ENCODE results near the gene SERPINE1.
"Not testable (repeated sequence)": the region's sequence is repeated elsewhere in the genome, so short reads cannot be mapped to it uniquely, and the experiment has no call there.

SERPINE1 gene

DNA sequence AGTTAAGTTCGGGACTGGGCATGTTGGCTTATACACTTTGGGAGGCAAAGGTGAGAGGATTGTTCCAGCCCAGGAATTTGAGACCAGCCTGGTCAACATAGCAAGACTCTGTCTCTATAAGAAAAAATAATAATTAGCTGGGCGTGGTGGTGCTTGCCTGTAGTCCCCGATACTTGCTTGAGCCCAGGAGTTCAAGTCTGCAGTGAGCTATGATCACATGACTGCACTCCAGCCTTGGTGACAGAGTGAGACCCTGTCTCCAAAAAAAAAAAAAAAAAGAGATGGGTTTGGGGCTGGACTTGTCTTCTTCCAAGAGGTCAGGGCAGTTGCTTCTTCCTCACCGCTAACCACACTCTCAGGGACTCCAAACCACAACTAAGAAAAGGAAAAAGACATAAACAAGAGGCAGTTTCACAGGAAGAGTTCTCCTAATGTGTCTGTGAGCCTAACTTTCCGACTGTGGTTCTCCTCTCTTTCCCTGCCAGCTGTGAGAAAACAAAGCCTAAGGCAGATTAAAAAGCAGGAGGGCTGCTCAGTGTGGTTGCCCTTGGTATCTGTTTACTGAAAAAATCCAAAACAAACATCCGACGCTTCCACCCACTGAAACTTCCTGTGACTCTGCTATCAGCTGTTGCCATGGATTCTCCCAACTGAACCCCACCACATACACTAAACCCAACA lies 2.4 kb upstream of the SERPINE1 start:
- DNase-seq, result peak; percentile 53 to 70

DNA sequence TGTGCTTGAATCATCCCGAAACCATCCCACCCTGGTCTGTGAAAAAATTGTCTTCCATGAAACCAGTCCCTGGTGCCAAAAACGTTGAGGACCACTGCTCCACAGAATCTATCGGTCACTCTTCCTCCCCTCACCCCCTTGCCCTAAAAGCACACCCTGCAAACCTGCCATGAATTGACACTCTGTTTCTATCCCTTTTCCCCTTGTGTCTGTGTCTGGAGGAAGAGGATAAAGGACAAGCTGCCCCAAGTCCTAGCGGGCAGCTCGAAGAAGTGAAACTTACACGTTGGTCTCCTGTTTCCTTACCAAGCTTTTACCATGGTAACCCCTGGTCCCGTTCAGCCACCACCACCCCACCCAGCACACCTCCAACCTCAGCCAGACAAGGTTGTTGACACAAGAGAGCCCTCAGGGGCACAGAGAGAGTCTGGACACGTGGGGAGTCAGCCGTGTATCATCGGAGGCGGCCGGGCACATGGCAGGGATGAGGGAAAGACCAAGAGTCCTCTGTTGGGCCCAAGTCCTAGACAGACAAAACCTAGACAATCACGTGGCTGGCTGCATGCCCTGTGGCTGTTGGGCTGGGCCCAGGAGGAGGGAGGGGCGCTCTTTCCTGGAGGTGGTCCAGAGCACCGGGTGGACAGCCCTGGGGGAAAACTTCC lies 784 bp upstream of the SERPINE1 start:
- DNase-seq, result no peak

DNA sequence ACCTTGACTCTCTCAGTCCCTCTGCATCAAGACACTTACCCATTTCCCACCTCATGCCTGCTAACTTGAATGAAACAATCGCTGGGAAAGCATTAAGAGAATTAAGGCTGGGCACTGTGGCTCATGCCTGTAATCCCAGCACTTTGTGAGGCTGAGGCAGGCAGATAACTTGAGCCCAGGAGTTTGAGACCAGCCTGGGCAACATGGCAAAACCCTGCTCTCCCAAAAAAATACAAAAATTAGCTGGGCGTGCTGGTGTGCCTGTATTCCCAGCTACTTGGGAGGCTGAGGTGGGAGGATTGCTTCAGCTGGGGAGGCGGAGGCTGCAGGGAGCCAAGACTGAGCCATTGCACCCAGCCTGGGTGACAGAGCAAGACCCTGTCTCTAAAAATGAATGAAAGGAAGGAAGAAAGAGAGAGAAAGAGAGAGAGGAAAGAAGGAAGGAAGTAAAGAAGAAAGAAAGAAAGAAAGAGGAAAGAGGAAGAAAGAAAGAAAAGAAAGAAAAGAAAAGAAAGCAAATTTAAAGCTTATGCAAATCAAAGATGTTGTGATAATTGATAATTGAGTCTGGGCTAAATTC lies 646 bp downstream of the SERPINE1 start:
- no peak for DNase-seq

DNA sequence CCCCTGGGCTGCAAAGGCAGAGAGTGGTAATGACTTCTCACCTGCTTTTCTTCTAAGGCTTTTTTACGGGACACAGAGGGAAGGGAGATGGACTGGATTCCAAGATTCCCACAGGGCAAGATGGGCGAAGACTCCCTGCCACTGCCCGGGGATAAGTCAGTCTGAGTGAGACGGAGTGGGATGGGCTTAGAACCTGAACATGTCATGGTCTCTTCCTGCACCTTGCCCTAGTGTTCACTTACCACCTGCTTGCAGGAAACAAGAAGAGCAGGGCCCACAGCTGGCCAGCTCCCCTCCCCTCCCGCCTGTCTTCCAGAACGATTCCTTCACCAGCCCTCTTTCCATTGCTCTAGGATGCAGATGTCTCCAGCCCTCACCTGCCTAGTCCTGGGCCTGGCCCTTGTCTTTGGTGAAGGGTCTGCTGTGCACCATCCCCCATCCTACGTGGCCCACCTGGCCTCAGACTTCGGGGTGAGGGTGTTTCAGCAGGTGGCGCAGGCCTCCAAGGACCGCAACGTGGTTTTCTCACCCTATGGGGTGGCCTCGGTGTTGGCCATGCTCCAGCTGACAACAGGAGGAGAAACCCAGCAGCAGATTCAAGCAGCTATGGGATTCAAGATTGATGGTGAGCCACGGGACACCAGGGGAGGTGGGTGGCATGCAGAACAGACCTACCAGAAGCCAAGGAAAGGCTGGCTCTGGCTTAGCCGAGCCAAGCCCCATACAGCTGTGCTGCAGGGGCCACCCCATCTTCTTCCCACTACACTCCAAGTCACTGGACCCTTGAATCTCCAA lies 1.3 kb downstream of the SERPINE1 start:
- no peak for DNase-seq

DNA sequence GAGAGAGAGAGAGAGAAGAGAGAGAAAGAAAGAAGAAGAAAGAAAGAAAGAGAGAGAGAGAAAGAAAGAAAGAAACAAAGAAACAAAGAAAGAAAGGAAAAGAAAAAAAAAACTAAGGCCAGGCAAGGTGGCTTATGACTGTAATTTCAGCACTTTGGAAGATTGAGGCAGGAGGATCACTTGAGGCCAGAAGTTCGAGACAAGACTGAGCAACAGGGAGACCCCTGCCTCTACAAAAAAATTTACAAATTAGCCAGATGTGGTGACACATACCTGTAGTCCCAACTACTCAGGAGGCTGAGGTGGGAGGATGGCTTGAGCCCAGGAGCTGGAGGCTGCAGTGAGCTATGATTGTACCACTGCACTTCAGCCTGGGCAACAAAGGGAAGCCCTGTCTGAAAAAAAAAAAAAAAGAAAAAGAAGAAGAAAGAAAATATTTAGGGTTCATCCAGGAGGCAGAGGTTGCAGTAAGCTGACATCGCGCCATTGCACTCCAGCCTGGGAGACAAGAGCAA lies 2.8 kb downstream of the SERPINE1 start:
- DNase-seq, result no peak

DNA sequence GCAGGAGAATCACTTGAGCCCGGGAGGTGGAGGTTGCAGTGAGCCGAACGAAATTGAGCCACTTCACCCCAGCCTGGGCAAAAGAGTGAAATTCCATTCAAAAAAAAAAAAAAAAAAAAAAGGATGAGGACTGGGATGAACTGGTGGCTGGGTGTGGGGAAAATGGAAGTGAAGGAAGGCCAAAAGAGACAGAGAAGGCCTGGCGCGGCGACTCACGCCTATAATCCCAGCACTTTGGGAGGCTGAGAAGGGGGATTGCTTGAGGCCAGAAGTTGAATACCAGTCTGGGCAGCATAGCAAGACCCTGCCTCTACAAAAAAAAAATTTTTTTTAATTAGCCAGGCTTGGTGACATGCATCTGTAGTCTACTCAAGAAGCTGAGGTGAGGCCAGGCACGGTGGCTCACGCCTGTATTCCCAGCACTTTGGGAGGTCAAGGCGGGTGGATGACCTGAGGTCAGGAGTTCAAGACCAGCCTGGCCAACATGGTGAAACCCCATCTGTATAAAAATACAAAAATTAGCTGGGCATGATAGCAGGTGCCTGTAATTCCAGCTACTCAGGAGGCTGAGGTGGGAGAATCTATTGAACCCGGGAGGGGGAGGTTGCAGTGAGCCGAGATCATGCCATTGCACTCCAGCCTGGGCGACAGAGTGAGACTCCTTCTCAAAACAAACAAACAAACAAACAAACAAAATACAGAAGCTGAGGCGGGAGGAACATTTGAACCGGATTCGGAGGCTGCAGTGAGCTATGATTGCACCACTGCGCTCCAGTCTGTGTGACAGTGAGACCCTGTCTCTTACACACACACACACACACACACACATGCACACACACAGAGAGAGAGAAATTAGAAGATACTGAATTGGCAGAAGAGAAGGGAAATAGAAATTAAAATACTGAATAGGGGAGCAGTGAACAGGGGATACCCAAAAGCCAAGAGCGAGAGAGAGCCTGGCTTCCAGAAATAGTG lies 6.0 kb downstream of the SERPINE1 start:
- DNase-seq, result not testable (repeated sequence)

DNA sequence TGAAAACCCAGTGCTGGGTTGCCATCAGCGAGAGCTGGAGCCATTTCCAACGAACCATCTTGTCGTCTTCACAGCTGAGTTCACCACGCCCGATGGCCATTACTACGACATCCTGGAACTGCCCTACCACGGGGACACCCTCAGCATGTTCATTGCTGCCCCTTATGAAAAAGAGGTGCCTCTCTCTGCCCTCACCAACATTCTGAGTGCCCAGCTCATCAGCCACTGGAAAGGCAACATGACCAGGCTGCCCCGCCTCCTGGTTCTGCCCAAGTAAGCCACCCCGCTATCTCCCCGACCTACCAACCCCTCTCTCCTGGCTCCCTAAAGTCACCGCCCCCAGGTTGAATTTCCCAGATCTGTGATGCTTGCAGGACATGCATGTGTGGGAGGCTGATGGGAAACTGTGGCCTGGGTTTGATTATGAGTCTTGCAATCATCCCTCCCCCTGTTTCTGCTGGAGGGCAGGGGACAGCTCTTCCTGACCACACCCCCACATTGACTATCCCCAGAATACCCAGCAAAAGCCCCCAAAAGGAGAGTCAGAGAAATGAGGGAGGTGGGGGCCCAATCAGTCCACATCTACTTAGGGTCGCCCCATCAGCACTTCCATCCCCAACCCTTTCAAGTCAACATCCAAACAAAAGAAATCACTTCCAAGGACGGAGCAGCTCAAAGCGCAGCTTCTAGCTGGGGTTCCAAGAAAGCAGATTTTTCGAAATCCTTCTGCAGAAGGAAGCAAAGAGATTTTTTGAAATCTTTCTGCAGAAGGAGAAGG lies 6.9 kb downstream of the SERPINE1 start:
- peak; percentile 81 to 92 for DNase-seq

DNA sequence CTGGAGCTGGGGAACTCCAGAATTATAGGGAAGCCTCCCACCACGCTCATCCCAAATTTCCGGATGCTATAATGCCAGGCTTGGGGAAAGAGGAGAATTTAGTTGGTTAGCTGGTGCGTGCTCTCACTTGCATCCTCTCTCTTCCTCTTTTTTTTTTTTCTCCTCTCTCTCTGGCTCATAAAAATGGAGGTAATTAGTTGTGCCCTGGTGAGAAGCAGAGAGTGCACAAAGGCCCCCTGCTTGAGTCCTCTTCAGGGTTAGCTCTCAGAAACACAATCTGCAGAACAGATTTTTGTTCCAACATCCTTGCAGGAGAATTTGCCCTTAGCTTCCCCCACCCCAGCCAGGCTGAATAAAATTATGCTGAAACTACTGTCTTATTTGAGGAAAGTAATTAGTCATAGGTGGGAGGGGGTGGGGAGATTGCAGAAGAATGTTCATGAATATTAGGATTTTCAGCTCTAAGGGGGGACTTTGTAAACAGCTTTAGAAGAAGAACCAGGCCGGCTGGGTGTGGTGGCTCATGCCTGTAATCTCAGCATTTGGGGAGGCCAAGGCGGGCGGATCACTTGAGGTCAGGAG lies 7.6 kb downstream of the SERPINE1 start:
- peak; percentile 79 to 85 for DNase-seq

DNA sequence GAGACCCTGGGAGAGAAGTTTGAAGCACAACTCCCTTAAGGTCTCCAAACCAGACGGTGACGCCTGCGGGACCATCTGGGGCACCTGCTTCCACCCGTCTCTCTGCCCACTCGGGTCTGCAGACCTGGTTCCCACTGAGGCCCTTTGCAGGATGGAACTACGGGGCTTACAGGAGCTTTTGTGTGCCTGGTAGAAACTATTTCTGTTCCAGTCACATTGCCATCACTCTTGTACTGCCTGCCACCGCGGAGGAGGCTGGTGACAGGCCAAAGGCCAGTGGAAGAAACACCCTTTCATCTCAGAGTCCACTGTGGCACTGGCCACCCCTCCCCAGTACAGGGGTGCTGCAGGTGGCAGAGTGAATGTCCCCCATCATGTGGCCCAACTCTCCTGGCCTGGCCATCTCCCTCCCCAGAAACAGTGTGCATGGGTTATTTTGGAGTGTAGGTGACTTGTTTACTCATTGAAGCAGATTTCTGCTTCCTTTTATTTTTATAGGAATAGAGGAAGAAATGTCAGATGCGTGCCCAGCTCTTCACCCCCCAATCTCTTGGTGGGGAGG lies 10.8 kb downstream of the SERPINE1 start:
- DNase-seq, result no peak

DNA sequence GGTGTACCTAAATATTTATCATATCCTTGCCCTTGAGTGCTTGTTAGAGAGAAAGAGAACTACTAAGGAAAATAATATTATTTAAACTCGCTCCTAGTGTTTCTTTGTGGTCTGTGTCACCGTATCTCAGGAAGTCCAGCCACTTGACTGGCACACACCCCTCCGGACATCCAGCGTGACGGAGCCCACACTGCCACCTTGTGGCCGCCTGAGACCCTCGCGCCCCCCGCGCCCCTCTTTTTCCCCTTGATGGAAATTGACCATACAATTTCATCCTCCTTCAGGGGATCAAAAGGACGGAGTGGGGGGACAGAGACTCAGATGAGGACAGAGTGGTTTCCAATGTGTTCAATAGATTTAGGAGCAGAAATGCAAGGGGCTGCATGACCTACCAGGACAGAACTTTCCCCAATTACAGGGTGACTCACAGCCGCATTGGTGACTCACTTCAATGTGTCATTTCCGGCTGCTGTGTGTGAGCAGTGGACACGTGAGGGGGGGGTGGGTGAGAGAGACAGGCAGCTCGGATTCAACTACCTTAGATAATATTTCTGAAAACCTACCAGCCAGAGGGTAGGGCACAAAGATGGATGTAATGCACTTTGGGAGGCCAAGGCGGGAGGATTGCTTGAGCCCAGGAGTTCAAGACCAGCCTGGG lies 11.4 kb downstream of the SERPINE1 start:
- peak; percentile 94 to 95 for DNase-seq

DNA sequence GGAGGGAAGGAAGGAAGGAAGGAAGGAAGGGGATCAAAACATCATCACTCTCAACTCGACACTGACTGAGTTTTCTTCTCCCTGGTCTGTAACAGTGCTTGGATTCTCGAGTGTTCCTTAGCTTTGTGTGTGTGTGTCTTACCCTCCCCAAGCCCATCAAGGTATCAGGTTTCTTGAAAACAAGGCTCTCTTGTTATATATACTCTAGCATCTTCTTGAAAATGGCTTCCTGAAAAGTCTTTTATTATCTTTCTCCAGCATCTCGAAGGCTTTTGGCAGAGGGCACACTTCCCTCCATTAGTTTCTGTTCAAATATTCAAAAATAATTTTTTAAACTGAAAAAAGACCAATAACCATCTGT lies 13.4 kb downstream of the SERPINE1 start:
- no peak for DNase-seq

DNA sequence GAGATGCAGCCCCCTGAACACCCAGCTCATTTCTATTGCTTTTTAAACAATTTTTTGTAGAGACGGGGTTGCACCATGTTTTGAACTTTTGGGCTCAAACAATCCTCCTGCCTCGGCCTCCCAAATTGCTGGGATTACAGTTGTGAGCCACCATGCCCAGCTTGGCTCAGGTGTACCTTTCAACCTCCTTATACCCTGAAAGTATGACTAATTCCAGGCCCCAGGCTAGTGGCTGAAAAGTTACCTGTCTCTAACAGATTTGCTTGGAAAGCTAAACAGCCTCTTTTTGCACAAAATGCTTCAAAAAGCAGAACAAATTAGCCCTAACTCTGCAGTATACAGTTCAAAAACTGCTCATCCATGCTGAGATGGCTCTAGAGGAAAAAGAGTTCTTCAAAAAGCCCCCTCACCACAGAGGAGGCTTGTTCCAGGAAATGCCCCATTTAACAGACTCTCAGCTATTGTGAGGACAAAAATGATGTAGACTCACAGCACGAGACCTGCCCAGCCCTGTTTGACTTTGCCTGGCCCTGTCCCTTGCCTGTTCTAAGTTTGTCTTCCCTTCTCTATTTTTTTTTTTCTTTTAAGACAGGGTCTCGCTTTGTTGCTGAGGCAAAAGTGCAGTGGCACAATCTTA lies 14.0 kb downstream of the SERPINE1 start:
- DNase-seq, result no peak

DNA sequence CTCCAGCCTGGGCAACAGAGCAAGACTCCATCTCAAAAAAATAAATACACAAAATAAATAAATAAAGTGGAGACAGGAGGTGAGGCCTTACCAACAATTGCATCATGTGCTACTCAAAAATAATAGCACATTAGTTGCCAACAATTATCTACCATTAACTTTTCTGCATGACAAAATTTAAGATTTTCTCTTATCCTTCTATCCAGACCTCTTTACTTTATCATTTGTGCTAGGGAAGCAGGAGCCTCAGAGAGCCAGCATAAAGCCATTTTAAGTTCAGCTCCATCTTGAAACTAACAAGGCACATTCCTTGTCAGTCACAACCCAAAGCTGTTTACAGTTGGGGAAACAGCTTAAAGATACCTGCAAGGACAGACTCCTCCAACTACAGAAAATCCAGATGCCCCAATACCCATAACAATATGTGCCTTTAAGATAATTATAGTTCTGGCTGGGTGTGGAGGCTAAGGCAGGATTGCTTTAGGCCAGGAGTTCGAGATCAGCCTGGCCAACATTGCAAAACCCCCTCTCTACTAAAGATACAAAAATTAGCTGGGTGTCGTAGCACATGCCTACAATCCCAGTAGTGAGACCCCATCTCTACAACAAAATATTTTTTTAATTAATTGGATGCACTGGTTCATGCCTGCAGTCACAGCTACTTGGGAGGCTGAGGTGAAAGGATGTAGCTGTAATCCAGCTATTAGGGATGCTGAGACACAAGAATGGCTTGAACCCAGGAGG lies 25.2 kb downstream of the SERPINE1 start:
- DNase-seq, result no peak

DNA sequence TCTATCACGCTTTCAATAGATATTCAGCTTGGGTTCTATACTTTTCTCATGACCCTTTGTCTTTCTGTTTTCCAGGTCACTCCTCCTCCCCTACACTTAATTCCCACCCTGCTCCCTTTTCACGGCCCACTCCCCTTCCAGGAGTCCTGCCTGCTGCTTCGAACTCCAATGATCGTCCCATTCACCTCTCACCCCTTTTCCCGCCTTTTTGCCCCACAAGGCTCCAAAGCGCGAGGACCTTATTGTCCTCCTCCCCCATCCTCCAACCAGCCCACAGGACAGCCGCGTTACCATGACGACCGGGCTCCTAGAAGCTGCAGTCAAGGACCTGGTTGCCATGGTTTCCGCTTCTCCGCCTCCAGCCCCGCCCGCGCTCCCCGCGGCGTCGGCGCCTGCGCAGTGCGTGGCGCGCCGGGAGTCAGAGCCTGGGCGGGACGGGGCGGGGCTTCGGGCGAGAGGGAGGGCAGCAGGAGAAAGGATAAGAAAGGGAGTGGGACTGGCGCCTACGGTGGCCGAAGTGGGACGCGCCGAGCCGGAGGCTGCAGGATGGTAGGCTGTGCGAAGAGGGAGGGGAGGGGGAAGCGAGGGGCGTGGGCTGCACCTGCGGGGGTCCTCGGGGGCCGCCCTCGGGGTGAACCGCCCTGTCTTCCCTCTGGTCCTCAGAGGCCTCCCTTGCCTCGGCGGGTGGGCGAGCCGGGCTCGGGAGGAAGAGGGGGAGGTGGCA lies 27.2 kb downstream of the SERPINE1 start, which contains the start of gene AP1S1:
Gene AP1S1 (plus strand): TSS at position 508 of the 724 bp plus-strand sequence. CDS start 39 bp downstream, at position 547.
- peak; percentile 83 to 94 for DNase-seq

DNA sequence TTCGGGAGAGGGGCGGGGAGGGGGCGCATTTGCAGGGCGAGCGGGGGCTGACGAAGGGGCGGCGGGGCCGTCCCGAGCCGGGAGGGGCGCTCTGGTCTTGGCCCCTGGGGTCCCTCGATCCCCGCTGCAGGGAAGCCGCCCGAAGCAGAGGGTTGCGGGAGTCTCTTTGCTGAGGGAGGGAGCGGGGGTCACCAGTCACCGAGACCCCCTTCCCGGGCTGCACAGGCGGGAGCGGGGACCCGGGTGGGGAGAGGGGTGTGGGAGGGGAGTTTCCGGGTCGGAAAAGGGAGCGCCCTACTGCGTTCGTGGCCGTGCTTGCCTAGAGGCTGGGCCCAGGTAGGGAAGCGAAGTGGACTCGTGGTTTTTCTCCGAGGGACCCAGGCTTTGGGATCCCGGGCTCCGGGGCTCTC lies 27.8 kb downstream of the SERPINE1 start:
- DNase-seq, result no peak

DNA sequence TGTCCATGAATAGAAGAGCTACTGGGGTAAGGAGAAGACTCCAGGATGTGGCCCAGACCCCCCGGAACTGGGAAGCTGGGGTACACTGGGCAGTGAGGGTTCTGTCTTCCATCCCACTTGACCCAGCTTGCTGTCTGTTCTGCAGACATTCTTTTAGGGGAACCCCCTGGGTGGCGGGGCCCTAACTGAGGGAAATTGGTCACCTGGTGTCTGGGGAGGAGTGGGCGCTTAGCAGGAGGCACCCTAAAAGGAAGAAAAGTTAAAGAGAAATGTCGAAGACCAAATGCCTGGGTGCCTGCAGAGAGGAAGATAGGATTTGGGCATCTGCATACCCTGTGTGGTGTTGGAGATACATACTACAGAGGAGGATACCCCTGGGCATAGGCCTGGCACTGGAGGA lies 28.4 kb downstream of the SERPINE1 start:
- DNase-seq, result no peak

DNA sequence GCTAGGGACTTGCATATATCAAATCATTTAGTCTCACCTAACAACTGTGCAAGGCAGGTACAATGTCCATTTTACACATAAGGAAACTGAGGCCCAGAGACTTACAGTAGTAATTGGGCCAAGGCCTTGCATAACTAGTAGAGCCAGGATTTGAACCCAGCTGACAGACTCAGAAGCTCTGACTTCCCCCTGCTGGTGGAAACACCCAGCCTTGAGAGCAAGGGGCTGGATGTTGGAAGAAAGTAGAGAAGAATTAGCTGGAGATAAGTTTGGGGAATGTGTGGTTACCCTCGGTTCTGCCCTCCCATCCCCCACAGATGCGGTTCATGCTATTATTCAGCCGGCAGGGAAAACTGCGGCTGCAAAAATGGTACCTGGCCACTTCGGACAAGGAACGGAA lies 29.4 kb downstream of the SERPINE1 start:
- DNase-seq, result no peak
